HG03066 (cell line): ENCODE measurements around the gene SLC6A3.
"Not testable (repeated sequence)": the region's sequence is repeated elsewhere in the genome, so short reads cannot be mapped to it uniquely, and the experiment has no call there.

Experiments
- ATAC-seq: cut with Tn5 transposase; IDR thresholded peaks from one replicate; pipeline ENCODE4 v1.9.1; 2021; ENCODE audit warnings: low read depth; ENCODE audit not compliant: unreplicated experiment

SLC6A3 gene

DNA sequence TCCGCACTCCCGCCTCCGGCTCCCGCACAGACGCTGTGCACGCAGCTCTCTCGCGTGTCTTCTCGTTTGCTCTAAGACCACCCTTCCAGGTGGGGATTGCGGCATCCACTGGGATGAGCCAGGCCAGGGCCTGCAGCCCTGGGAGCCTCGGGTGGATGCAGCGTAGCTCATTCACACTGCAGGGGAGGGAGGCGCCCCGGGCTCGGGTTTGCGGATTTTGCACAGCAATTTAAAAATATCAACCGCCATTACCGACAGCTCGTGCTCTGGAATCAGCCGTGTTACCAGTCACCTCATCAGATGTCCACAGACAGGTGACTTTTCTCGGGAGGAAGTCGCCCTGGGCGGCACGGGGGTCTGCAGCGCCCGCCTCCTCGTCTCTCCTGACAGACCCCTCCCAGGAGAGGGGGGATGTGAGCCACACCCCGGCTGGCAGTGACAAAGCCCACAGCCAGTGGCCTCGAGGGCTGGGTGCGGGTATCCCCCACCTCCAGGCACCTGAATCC is 20.8 kb upstream of the SLC6A3 start:
- ATAC-seq = no peak

DNA sequence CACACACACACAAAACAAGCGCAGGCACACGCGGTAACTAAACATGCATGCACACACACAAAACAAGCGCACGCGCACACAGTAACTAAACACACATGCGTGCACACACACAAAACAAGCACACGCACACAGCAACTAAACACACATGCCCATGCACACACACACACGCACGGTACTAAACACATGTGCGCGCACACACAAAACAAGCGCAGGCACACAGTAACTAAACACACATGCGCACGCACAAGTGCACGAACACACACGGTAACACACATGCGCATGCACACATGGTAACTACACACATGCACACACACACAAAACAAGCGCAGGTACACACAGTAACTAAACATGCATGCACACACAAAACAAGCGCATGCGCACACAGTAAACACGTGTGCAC is 19.9 kb upstream of the SLC6A3 start:
- no peak for ATAC-seq

DNA sequence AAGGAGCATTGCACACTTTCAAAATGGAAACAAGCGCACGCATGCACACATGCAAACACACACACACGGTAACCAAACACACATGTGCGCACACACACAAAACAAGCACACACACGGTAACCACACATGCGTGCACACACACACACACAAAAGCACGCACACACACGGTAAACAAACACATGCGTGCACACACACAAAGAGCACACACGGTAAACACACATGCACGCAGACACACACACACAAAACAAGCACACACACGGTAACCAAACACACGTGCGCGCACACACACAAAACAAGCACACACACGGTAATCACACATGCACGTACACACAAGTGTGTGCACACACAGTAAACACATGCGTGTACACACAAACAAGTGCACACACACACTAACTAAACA is 19.3 kb upstream of the SLC6A3 start:
- no peak for ATAC-seq

DNA sequence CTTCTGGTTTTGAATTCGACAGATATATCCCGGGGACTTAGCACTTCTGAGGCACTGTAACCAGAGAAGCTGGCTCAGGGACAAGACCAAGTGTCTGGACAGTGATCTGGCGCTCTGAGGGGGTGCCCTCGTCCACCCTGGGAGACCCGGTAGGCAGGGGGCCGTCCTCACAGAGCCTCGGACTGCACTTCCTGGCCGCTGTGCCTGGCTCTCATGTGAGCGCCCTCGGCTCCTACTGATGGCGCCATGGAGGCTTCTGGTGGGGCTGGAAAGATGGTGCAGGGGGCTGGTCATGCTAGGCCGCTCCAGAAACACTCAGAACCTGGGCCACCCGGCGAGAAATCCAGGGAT is 18.8 kb upstream of the SLC6A3 start:
- no peak for ATAC-seq

DNA sequence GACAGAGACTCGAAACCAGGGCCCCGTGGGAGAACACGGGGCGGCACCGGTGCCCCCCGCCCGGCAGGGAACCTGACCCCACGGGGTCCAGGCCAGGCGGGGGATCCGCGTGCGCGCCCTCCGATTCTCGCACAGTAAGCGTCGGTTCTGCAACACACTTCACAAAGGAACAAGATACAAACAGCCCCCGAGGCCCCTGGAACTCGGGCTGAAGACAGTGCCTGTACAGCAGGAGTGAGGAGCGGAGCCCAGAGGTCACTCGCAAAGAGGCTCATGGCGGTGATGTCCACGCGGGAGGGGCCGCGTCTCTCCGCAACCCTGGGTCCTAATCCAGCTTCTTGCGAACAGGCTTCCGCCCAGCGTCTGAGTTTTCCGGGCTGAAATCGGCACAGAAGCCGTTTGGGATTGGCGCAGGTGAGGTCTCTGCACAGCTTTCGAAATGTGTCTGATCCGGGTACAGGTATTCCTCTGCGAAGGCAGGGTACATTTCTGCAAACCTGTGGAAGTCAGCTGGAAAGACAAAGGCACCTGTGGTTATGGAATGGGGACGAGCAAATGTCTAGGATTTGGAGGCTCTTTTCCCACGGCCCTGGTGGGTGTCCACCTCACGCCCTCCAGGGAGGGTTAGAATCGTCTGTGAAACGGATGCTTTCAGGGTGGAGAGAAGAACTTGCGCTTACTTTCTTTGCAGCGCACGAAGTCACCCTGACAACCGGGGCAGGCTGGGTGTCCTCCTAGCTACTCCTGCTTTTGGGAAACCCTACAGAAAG is 18.3 kb upstream of the SLC6A3 start:
- no peak for ATAC-seq

DNA sequence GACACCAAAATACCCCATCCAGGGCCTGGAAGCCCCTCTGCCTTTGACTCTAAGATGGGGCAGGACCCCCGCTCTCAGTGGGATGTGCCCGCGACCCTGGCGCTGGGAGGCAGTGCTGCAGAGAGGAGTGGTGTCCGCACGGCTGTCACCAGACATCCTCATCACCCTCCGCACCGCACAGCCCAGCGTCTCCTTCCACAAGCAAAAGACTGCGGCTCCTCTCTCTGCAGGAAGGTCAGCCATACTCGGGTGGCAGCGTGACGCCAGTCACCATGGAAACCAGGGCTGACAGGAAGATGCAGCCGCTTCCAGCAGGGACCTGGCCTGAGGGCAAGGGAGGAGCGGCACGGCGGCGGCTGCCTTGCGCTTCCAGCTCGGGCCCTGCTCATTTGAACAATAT is 17.1 kb upstream of the SLC6A3 start:
- no peak for ATAC-seq

DNA sequence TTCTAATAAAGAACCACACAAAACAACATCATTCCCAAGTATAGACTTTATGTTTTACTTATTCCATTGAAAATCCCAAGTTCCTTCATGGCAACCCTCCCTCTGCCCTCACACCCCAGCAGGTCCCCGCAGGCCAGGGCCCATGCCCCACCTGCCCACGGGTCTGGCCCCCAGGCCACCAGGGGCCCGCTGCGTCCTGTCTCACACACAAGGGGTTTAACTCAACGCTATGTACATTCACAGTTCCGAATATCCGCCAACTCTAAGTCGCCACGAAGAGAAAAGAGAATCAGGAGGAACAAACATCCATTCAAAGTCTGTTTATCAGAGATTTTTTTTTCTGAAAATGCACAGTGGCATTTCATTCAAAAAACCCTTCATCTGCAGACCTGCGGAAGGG is 16.2 kb upstream of the SLC6A3 start:
- ATAC-seq = no peak

DNA sequence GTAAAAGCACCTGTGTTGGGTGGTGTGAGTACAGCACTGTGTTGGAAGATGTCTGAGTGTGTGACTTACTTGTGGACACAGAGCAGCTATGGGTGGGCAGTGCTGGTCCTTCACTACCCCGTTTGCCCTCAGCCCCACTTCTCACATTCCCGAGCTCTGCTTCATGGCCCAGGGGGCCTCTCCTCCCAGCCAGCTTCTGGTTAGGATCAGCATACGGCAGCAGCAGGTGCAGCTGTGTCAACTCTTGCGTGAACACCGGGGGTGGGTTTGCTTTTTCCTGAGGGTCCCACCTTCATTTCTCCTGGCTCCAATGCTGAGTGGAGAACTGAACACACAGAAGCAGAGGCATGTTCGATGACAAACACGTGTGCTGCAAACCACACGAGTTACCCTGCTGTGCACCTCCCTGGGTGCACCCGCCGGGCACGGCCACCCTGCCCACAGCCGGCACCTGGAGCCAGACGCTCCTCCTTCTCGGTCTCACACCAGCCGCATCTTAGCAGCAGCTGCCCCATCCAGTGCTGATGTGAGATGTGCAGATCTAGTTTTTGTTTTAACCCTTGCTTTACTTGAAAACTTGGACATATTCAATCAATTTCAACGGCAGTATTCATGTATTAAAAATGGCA is 14.9 kb upstream of the SLC6A3 start:
- ATAC-seq = no peak

DNA sequence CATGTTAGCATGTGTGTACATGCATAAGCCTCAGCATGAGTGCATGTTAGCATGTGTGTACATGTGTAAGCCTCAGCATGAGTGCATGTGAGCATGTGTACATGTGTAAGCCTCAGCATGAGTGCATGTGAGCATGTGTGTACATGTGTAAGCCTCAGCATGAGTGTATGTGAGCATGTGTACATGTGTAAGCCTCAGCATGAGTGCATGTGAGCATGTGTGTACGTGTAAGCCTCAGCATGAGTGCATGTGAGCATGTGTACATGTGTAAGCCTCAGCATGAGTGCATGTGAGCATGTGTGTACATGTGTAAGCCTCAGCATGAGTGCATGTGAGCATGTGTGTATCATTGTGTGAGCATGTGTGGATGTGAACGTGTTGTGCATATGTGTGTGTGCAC is 14.2 kb upstream of the SLC6A3 start:
- ATAC-seq = not testable (repeated sequence)

DNA sequence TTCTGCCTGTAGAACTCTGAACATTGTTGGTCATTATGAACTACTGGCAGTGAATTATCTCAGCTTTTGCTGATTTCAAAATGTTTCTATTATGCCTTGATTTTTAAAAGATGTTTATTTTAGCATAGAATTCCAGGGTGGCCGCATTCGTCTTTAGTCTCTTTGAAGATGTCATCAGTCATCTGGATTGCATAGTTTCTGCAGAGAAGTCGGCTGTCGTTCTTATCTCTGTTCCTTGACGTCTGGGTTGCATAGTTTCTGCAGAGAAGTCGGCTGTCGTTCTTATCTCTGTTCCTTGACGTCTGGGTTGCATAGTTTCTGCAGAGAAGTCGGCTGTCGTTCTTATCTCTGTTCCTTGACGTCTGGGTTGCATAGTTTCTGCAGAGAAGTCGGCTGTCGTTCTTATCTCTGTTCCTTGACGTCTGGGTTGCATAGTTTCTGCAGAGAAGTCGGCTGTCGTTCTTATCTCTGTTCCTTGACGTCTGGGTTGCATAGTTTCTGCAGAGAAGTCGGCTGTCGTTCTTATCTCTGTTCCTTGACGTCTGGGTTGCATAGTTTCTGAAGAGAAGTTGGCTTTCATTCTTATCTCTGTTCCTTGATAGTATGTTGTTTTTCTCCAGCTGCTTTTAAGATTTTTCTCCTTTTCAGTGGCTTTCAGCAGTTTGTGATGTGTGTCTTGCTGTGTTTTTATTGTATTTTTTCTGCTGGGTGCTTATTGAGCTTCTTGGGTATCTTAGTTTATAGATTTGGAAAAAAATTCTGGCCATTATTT is 11.1 kb upstream of the SLC6A3 start:
- ATAC-seq = not testable (repeated sequence)

DNA sequence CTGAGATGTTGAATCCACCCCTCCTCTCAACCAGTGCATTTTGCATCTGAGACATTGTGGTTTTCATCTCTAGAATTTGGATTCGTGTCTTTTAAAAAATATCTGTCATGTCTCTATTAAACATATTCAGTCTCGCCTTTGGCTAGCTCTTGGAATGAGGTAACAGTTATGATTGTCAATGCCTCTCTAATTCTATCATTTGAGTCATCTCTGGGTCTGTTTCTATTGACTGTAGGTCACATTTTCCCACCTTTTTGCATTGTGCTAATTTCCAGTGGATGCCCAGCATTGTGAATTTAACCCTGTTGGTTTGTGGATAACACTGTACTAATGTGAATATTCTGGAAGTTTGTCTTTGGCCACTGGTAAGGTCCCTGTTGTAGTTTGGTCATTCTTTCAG is 8.4 kb upstream of the SLC6A3 start:
- no peak for ATAC-seq

DNA sequence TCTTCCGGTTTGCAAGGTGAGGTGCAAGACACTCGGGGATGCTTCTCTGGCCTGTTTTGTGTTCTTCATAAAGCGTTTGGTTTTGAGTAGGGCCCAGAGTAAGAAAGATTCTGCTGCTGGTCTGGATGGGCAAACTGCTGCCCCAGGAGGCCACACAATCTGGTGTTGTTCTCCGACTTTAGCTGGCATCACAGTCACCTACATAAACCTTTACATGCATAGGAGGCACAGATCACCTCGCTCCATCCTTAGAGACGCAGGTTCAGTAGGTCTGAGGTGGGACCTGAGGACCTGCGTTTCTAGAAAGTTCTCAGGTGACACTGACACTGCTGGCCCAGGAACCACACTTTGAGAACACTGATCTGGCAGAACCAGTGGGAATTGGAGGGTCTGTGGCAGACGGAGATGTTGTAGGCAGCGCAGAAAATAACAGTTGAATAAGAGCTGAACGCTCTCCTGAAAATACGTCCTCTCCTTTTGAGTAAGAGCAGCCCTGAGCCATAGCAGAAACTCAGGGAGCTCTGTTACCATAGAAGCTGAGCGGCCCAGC is 3.9 kb upstream of the SLC6A3 start:
- ATAC-seq = no peak

DNA sequence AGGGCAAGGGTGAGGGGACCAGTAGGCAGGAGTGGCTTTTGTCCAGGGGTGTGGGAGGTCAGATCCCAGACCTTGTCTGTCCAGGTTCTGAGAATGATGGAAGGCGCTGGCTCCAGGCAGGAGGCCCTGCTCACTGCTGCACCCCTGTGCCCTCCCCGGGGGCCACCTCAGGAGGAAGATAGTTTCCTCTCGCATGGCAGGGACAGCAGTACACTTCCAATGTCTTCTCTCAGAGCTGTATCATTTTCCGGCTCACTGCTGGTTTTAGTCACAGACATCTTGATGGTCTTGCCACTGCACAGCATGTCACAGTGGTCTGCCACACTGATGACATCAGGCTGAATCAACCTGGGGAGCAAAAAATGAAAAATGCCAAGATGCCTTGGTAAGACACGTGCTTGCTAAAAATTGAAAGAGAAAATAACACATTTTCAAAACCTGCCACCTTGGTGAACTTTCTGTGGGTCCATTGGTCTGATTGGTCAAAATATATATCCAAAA is 3.3 kb upstream of the SLC6A3 start:
- no peak for ATAC-seq

DNA sequence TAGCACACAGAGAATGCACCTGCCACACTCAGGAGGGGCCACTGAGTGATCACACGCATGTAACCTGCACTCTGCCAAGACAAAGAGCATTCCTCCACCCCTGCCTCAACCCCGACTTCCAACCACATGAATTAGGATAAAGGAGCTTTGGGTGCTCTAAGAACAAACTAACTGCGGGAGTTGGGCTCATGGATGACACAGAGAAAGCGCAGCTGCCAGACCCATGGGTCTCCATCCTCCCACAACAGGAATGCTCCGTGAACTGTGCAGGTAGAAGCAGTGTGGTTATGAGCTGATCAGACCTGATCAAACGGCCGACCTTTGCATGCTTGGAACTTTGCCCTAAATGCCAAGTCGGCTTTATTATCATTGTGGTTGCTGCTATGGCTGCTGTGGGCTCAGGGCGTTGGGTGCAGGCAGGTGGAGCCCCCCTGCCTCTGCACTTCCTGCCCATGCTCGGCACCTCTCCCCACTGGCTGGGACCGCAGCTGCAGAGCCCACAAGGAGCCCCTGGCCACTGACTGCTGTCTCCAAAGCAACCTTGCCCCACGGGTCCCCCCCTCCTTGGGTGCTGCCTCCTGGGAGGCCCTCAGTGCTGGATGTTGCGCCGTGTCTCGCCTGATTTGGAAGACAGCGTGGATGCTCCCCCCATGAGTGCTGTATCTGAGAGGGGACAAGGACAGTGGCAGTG is 2.6 kb upstream of the SLC6A3 start:
- no peak for ATAC-seq

DNA sequence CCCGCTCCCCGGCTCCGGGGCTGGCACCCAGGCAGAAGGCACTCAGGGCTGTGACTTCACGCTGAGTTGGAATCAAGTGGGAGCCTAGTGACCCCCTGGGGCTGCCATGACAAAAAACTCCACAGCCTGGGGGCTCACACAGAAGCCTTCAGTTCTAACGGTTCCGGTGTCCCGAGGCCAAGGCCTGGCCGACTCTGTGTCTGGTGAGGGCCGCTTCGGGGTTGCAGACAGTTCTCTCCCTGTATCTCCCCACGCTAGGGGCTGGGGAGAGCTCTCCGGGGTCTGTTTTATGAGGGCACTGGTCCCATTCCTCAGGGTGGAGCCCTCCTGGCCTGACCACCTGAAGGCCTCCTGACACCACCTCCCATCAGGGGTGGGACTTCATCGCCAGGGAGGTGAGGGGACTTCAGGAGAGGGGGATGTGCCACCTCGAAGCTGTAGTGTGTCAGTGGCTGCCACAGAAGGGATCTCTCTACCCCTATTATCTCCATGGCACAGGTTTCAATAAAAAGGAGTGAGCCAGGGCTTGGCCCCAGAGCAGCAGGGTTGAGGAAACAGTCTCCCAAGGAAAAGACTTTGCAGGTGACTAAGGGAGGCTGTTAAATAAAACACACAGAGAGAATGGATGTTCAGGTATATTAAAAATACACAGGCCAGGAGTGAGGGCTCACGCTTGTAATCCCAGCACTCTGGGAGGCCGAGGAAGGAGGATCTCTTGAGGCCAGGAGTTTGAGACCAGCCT is 1.5 kb upstream of the SLC6A3 start:
- ATAC-seq = no peak

DNA sequence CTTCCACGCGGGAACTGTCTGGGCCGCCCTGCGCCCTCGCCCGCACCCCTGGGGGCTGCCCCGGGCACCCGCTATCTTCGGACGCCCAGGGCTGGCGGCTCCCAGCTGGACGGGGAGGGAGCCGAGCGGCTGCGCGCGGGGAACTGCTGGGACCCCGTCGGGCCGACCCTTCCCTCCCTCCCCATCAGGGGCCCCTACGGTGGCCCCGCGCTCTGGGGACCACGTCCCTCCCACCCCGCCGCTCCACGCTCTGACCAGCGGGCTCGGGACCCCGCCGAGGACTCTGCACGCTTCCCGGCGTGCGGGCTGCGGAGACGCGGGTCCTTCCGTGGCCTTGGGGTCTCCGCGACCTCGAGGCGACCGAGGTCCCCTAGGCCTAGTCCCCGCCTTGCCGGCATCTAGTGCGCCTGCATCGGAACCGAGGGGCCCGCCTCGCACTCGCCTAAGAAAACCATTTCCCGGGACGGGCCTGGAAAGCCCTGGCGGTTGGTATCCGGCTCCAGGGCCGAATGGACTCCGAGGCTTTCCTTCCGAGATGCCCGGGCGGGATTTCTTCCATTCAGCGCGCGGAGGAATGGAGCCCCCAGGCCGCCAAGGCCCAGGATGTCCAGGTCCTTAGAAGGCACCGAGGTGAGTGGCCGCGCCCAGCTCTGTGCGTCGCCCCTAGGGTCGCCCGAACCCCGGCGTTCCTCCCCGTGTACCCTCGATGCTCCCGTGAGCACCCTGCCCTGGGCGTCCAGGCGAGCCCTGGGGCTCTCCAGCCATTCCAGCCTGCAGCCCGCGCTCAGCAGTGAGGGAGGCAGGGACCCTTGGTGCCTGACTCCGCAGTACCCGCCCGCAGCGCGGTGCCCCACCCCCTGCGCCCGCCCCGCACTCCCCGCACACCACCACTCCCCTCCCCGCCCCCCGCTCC is 705 bp upstream of the SLC6A3 start:
- no peak for ATAC-seq

DNA sequence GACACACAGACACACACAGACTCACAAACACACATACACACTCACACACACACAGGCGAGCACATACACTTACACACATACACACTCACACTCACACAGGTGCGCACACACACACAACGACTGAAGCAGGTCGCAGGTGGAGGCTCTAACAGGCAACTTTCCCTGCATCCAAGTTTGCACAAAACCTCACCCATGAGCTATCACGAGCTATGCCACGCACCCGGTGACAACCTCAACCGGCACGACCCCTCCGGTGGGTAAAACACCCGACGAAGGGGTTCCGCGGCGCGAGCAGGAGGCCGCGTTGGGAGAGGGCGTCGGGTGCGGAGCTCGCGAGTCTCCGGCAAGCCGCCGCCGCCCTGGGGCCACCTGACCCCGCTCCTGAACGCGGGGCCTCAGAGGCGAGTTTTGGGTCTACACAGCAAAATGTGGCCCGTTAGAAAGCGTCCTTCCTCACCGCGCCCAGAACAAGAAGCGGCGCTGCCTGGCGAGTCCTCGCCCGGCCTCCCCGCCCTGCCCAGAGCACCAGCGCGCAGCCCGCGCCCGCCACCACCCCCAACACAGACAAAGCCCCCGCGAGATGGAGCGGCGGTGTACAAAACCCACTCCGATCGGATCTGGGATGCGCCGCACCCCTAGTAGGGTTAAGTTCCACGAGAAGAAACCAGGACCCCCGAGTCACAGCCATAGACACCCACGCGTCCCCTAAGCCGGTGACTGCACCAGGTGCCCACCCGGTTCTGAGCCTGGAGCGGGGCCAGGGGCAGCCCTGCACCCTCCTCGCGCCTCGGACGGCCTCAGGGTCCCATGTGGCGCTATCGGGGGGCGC is 665 bp downstream of the SLC6A3 start:
- ATAC-seq = no peak

DNA sequence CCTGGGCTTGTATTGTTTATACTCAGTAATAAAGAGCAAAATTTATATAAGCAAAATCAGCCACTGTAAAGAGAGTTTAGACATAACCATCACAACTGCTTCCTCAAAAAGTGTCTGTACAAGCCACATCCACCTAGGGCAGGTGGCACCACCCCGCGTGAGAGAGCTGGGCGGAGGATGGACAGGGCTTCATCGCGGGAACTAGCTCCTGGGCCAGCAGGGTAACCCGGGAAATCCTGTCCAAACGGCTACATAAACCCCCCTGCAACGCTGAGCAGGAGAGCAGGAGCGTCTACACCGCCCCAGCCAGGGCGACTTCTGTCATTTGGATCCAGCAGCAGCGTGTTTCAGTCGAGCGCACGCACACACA is 1.3 kb downstream of the SLC6A3 start:
- no peak for ATAC-seq
